H7 (cell line): Measurements from ENCODE around the gene PITPNM3. TPM values are rescaled to one million over a fixed set of nuclear protein-coding genes. Genes with fewer than 3 reads are reported as not detected.
"Not testable (repeated sequence)": the region's sequence is repeated elsewhere in the genome, so short reads cannot be mapped to it uniquely, and the experiment has no call there.

Source experiments
- DNase-seq: peaks from one replicate; pipeline ENCODE4 v3.0.0; 2012
- H3K27me3 ChIP-seq: 2 replicates; pipeline ENCODE4 v1.6.0; 2011; ENCODE audit warnings: mild to moderate bottlenecking, low read length; ENCODE audit not compliant: control insufficient read depth, insufficient read depth
- H3K36me3 ChIP-seq: replicated peaks from 2 replicates; pipeline ENCODE4 v1.5.1; 2011; ENCODE audit warnings: low read length; ENCODE audit not compliant: control insufficient read depth, insufficient read depth
- H3K4me3 ChIP-seq: 2 replicates; pipeline ENCODE4 v1.5.1; 2011; ENCODE audit warnings: low read depth, mild to moderate bottlenecking, control low read depth, low read length, moderate library complexity; ENCODE audit not compliant: insufficient read depth
- total RNA-seq: library from RNA; depleted of rRNA; stranded (reverse); fragments of >200 nt; shearing (Covaris generic); gene quantifications from 2 replicates; pipeline ENCODE4 v1.2.3, GENCODE V29; 2014

Gene PITPNM3
- total RNA-seq, 1 experiment from 2014 or later = 0.97 TPM

DNA sequence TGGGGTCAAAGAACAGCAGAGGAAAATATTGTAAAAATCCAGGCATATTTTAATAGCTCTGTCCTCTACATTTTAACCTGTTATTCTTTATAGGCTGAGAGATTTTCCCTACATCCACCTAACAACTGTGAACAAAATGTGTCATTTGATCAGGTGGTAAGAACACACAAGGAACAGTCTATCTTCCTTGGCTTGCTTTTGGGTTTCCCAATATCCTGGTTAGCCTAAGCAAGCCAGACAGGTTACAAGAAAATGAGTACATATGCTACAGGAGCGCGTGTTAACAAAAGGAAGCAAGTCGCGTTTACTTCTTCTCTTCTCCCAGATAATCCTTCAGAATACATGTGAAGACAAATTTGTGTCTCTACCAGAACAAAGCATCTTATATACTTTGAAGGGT is 31.0 kb upstream of the PITPNM3 start:
- H3K27me3 ChIP-seq = no peaks in the 10 kb centered on the region
- peaks cover 11% of the 10 kb centered on the region for H3K36me3 ChIP-seq
- DNase-seq = no peak
- no peak overlapping the region for H3K4me3 ChIP-seq

- Histone ChIP-seq H3K36me3 (peaks cover 6% of the 10 kb centered on the region), H3K27me3 (no peaks in the 10 kb centered on the region), H3K4me3 (no peak overlapping the region)
- DNase-seq = no peak
Observed at GRCh38 chr17:6583411-6583810, 27.1 kb upstream of the PITPNM3 start.

DNA sequence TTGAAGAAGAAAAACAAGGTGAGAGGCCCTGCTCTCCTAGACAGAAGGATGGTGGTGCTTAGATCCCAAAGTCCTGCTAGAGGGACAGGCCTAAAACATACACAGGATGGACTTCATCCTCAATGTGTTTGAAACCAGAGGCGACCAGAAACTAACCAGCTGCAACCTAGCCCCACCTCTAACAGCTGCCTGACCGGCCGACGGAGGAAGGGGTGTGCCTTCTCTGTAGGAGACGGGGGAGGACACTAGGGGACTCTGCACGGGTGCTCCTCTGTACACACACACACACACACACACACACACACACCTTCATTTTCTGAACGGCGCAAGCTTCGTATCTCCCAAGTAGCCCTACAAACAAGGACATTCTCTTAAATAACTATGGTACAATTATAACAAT is 24.3 kb upstream of the PITPNM3 start:
- H3K36me3 ChIP-seq = peaks cover 4% of the 10 kb centered on the region
- H3K4me3 ChIP-seq = no peak overlapping the region
- no peaks in the 10 kb centered on the region for H3K27me3 ChIP-seq
- DNase-seq = no peak

- no peaks in the 10 kb centered on the region for H3K27me3 ChIP-seq
- H3K36me3 ChIP-seq = peaks cover 1% of the 10 kb centered on the region
- H3K4me3 ChIP-seq = no peak overlapping the region
- DNase-seq = no peak
Observed at GRCh38 chr17:6578491-6578890, 22.1 kb upstream of the PITPNM3 start.

GRCh38 chr17:6577686-6578263 is 21.4 kb upstream of the PITPNM3 start:
- Histone ChIP-seq H3K27me3 (no peaks in the 10 kb centered on the region), H3K4me3 (no peak overlapping the region), H3K36me3 (peaks cover 1% of the 10 kb centered on the region)
- peak; percentile 70 for DNase-seq

DNA sequence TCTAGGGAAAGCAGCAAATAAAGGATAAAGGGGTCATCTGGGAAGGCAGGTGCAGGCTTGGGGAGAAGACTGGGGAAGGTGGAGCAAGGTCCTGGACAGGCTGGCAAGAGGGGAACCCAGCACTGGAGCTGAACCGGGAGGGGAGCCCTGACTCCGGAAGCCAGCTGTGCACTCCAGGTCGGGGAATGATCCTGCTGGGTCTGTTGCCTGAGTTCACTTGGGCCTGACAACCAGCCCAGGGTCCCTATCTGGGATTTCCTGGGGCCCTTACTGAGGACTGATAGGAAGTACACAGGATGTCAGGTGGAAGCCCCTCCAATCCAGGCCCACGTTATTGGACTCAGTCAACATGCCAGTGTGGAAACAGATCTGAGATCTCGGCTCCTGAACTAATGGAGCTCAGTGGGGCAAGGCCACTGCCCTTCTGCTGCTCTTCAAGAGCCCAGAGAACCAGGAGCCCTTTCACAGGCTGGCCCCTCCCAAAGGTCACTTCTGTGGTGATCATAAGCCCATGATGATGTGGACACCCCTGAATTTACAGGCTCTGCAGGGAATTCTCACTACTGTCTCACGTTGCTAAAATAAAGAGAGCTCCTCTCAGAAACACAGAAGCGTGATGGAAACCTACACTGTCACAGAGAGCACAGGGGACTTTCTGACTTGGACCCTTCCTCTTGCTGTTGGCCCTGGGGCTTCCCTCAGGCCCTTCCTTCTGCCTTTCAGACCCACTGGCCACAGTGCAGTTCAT is 19.9 kb upstream of the PITPNM3 start:
- peaks cover 1% of the 10 kb centered on the region for H3K36me3 ChIP-seq
- no peak overlapping the region for H3K4me3 ChIP-seq
- peak; percentile 16 for DNase-seq
- no peaks in the 10 kb centered on the region for H3K27me3 ChIP-seq

DNA sequence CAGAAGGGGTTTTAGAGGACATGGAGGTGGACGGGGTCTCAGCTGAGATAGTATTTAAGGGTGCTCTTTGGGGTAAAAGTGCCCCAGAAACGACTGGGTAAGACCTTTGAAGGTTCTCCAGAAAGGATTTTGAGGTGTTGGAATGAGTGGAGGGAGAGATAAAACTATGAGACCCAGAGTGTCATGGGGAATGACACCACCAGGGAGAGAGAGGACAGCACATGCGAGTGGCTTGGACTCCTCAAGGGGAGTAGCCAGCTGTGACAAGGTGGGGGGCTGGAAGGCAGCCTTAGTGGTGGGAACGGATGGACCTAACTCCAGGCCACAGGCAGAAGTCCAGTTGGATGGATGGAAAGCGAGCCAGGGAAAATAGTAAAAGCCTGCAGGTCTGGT is 19.2 kb upstream of the PITPNM3 start:
- DNase-seq = peak; percentile 12
- Histone ChIP-seq H3K4me3 (no peak overlapping the region), H3K36me3 (peaks cover 1% of the 10 kb centered on the region), H3K27me3 (no peaks in the 10 kb centered on the region)

GRCh38 chr17:6574687-6575595 is 18.6 kb upstream of the PITPNM3 start:
- no peak overlapping the region for H3K4me3 ChIP-seq
- peaks cover 1% of the 10 kb centered on the region for H3K36me3 ChIP-seq
- DNase-seq = peak; percentile 49
- no peaks in the 10 kb centered on the region for H3K27me3 ChIP-seq

DNA sequence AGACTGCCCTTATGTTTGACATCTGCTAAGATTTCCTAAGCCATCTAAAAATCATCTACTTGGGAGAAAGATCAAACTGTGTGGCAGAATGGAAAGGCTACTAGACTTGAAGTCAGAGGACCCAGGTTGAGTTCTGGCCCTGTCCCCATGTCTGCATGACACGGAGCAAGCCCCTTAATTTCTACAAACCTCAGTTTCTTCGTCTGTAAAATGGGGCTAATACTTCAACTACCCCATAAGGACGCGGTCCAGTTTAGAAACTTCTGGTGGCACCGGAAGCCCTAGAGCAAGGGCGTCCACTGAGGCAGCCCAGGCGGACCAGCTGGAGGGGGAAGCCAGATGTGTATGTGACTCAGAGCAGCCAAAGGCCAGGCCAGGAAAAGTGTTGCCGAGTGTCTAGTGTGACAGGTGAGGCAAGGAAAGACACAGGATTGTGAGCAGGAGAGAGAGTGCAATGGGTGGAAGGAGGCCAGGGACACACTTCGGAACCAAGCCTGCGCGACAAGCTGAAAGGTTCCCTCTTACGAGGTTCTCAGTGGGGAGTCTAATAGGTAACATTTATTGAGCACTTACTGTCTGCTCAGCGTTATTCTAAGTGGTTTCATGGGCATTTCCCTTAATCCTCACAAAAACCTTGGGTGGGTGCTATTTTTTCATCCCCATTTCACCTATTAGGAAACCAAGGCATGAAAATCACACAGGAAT is 17.8 kb upstream of the PITPNM3 start:
- peaks cover 1% of the 10 kb centered on the region for H3K36me3 ChIP-seq
- H3K27me3 ChIP-seq = no peaks in the 10 kb centered on the region
- no peak for DNase-seq

GRCh38 chr17:6573495-6573894 is 17.1 kb upstream of the PITPNM3 start:
- H3K27me3 ChIP-seq, DNase-seq, H3K4me3 ChIP-seq, H3K36me3 ChIP-seq: not testable (repeated sequence)

More for the DNA sequence above, 17.8 kb upstream of the PITPNM3 start:
- H3K4me3 ChIP-seq = no peak overlapping the region

- Histone ChIP-seq H3K27me3 (no peaks in the 10 kb centered on the region), H3K4me3 (no peak overlapping the region), H3K36me3 (peaks cover 1% of the 10 kb centered on the region)
- no peak for DNase-seq
Observed at GRCh38 chr17:6572972-6573370, 16.6 kb upstream of the PITPNM3 start.

- H3K36me3 ChIP-seq = no peaks in the 10 kb centered on the region
- peak; percentile 17 for DNase-seq
- H3K27me3 ChIP-seq = no peaks in the 10 kb centered on the region
- H3K4me3 ChIP-seq = no peak overlapping the region
Observed at GRCh38 chr17:6571452-6571781, 15.1 kb upstream of the PITPNM3 start.

- no peaks in the 10 kb centered on the region for H3K27me3 ChIP-seq
- no peak overlapping the region for H3K4me3 ChIP-seq
- no peaks in the 10 kb centered on the region for H3K36me3 ChIP-seq
- DNase-seq = peak; percentile 33
Observed at GRCh38 chr17:6570731-6571451, 14.5 kb upstream of the PITPNM3 start.
